RPMI8226 (cell line): ENCODE data around the gene CFAP206.
"Not testable (repeated sequence)": the region's sequence is repeated elsewhere in the genome, so short reads cannot be mapped to it uniquely, and the experiment has no call there.

Experiments
- DNase-seq: peaks from one replicate; pipeline ENCODE4 v3.0.0-alpha.2; 2015

CFAP206 gene

GRCh38 chr6:87430499-87430898, 22.7 kb downstream of the CFAP206 start:
- peak; percentile 22 for DNase-seq

- no peak for DNase-seq
These were observed 23.5 kb downstream of the CFAP206 start for GRCh38 chr6:87431263-87431662.

GRCh38 chr6:87436435-87436834, 28.7 kb downstream of the CFAP206 start:
- peak; percentile 64 for DNase-seq

GRCh38 chr6:87441711-87442110, 33.9 kb downstream of the CFAP206 start:
- no peak for DNase-seq

GRCh38 chr6:87444362-87444761, 36.6 kb downstream of the CFAP206 start:
- no peak for DNase-seq

- DNase-seq: no peak
These were observed 57.3 kb downstream of the CFAP206 start for GRCh38 chr6:87465051-87465450.

GRCh38 chr6:87472525-87473418, 65.0 kb downstream of the CFAP206 start, which contains the start of gene SLC35A1:
Gene SLC35A1, plus strand, starts transcription at chr6:87472974. Its CDS starts 30 bp downstream, at chr6:87473004.
- DNase-seq: peak; percentile 78

- DNase-seq: peak; percentile 61
These were observed 65.7 kb downstream of the CFAP206 start for GRCh38 chr6:87473419-87473903.

GRCh38 chr6:87481931-87482330, 74.2 kb downstream of the CFAP206 start:
- DNase-seq: no peak

GRCh38 chr6:87482366-87482765, 74.6 kb downstream of the CFAP206 start:
- DNase-seq: no peak

GRCh38 chr6:87483929-87484328, 76.2 kb downstream of the CFAP206 start:
- no peak for DNase-seq

- DNase-seq: no peak
These were observed 76.7 kb downstream of the CFAP206 start for GRCh38 chr6:87484491-87484890.

GRCh38 chr6:87487555-87487954, 79.8 kb downstream of the CFAP206 start:
- no peak for DNase-seq

GRCh38 chr6:87489326-87489725, 81.6 kb downstream of the CFAP206 start:
- DNase-seq: not testable (repeated sequence)

- no peak for DNase-seq
These were observed 87.1 kb downstream of the CFAP206 start for GRCh38 chr6:87494761-87495422.

- DNase-seq: no peak
These were observed 90.3 kb downstream of the CFAP206 start for GRCh38 chr6:87498048-87498447.

- no peak for DNase-seq
These were observed 94.2 kb downstream of the CFAP206 start for GRCh38 chr6:87501809-87502572.

GRCh38 chr6:87504441-87504840, 96.7 kb downstream of the CFAP206 start:
- no peak for DNase-seq
